Ovary (tissue), 3 donors: ENCODE data around the gene PLCB1.

Source experiments
- CTCF ChIP-seq, 3 donors: fragments of 450-650 bp in 2 of 3; fragments of 200-600 bp in 1 of 3; IDR thresholded peaks; one replicate each; pipeline versions ENCODE4 v1.5.1 to v1.8.0; 2016 to 2022; ENCODE audit warnings: antibody characterized with exemption in 3 of 3, mild to moderate bottlenecking in 1 of 3
- EP300 ChIP-seq: sonication (generic); formaldehyde crosslinking; IDR thresholded peaks from one replicate; pipeline ENCODE4 v1.6.1; 2017; ENCODE audit warnings: antibody characterized with exemption
- POLR2A ChIP-seq: fragments of 450-650 bp; IDR thresholded peaks from one replicate; pipeline ENCODE4 v1.6.1; 2017; ENCODE audit warnings: antibody characterized with exemption, mild to moderate bottlenecking, moderate library complexity
- donor health status: DM: no; HTN: no; CAD: no.

DNA sequence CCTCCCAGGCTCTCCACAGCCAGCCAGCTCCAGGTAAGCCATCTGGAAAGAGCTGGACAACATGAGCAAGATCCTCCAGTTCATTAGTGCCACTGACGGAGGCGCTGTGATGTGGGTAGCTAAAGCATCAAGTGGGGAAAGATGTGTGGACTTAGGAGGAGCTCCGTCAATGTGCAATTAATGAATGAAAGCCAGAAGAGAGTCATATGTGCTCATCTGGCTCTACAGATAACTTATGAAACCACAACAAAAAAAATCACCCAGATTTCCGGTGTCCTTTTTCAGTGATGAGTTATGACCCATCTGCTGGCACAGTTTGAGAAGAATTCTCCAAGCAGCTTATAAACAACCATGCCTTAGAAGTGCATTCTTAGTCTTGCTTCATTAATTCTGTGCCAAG, 625.1 kb downstream of the PLCB1 start:
- TF ChIP-seq CTCF (IDR thresholded peaks at IDR 0.05) (no peak), POLR2A (no peak), EP300 (no peak)
